GM21360 (cell line): ENCODE results near the gene SAC3D1.
"Not testable (repeated sequence)": the region's sequence is repeated elsewhere in the genome, so short reads cannot be mapped to it uniquely, and the experiment has no call there.

Source experiments
- ATAC-seq: cut with Tn5 transposase; IDR thresholded peaks from one replicate; pipeline ENCODE4 v1.9.1; 2021; ENCODE audit warnings: mild to moderate bottlenecking, moderate library complexity; ENCODE audit not compliant: unreplicated experiment

Gene SAC3D1

DNA sequence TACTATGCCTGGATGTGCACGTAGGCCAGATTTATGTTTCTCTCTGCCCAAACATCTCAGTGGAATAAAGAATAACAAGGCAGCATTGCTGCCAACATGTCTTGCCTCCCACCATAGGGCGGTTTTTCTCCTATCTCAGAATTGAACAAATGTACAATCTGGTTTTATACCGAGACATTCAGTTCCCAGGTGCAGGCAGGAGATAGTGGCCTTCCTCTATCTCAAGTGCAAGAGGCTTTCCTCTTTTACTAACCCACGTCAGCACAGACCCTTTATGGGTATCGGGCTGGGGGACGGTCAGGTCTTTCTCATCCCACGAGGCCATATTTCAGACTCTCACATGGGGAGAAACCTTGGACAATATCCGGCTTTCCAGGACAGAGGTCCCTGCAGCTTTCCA, 17.5 kb upstream of the SAC3D1 start:
- not testable (repeated sequence) for ATAC-seq

DNA sequence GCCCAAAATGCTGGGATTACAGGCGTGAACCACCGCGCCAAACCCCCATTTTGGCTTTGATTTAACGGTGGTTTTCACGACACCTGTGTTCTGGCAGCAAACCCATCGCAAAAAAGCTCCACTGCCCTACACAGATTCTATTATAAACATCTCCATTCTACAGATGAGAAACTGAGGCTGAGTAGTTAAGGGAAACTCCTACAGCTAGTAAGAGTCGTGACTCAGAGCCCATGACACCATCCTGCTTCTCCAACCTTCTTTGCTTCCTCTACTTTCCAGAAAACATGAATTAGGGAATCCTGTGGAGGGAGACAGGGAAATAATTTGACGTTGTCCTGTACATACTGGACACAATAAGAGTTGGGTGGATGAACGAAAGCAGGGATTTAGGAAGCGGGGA, 14.2 kb upstream of the SAC3D1 start:
- no peak for ATAC-seq

DNA sequence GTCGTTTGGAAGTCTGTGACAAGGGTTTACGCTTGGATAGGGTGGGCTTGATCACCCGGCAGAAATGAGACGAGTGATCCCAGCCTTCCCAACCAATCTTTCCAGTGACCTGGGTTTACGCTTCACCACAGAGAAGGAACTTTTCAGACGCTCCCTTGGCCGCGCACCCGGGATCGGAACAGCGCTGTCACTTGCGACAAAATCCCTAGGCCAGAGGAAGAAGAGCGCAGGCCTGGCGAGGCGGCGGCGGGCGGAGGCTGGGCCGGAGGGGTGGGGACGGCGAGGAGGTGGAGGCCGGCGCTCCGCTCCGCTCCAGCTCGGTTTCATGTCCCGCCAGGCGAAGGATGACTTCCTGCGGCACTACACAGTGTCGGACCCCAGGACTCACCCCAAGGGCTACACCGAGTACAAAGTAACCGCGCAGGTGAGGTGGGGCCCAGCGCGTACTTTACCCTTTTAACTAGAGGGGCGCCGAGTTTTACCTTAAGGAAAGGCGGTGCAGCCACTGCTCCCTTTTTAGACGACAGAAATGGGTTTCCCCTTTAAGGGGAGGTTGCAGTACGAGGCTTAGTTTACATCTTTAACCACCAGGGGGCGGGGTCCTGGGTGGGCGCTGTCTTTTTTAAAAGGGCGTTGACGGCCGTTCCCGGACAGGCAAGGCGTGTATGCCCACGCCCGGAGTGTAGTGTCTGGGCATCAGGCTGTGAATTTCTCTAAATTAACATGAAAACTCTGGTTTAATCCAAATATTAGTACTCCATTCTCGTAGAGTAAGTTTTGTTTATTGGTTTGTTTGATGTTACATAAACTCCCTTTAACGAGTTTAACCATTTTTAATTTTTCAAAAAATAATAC, 13.6 kb upstream of the SAC3D1 start, which contains the start of gene SNX15:
Gene SNX15 (plus strand): TSS at position 227 of the 855 bp plus-strand sequence. CDS start 99 bp downstream, at position 326.
- ATAC-seq = peak; percentile 84

DNA sequence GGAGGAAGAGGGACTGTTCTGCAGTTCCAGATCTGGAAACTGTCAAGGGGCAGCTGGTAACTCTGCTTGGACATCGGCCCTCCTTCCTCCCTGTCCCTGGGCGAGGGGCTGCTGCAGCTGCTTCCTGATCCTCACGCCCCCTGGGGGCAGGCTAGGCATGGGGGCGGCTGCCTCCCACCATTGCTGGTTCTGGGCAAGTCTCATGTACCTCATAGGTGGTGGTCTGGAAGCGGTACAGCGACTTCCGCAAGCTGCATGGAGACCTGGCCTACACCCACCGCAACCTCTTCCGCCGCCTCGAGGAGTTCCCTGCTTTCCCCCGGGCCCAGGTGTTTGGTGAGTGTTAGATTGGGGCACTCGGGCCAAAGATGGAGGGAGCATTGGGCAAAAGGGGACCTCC, 8.8 kb upstream of the SAC3D1 start:
- no peak for ATAC-seq

DNA sequence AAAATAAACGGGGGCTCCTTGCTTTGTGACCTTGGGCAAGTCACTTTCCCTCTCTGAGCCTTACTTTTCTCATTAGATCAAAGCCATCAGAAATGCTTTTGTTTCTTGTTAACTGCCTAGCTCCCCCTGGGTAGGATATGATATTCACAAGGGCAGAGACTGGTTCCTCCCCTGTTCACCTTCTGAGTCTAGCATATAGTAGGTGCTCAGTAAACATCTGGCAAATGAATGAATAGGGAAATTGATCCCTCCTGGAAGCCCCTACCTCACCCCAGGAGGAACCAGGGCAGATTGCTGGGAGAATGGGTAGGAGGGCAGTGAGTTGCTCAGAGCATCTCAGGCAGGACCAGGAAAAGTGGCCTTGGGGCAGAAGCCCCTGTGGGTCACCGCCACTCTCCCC, 6.6 kb upstream of the SAC3D1 start:
- no peak for ATAC-seq

DNA sequence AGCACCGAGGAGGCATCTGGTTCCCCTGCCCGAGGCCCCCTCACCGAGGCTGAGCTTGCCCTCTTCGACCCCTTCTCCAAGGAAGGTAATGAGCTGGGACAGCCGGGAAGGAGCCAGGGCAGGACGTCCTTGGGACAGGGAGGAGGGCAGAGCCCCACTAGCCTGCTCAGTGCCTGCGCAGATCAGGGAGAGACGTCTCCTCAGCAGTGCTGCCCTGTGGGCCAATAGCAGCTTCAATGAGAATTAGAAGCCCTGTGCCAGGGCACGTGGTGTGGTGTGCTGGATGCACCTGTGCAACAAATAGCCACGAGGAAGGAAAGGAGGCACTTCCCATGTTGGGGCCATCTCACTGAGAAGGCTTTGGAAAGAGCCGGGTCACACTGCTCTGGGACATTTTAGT, 5.4 kb upstream of the SAC3D1 start:
- ATAC-seq = no peak

DNA sequence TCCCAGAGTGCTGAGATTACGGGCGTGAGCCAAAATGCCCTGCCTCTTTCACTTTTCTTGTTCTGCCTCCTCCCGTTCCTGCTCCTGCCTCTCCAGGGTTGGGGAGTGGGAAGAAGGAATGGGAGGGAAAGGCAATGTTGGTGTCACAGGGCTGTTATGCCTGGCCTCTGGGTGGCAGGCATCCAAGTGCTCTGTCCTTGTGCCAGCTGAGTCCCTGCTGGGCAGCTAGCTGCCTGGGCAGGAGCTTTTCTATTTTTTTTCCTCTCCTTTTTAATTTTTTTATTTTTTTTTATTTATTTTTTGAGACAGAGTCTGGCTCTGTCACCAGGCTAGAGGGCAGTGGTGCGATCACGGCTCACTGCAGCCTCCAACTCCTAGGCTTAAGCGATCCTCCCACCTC, 4.1 kb upstream of the SAC3D1 start:
- no peak for ATAC-seq

DNA sequence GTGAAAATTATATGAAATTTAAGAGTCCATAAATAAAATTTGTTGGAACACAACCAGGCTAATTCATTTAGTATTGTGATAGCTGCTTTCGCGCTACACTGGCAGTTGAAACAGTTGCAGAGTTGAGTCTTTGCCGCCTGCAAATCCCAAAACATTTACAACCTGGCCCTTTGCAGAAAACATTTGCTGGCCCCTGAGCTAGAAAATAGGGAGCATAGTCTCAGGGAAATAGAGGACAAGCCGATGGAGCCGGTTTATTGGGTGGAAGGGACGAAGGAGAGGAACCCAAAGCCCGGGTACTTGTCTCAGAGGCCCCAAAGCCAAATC, 527 bp upstream of the SAC3D1 start:
- ATAC-seq = no peak

DNA sequence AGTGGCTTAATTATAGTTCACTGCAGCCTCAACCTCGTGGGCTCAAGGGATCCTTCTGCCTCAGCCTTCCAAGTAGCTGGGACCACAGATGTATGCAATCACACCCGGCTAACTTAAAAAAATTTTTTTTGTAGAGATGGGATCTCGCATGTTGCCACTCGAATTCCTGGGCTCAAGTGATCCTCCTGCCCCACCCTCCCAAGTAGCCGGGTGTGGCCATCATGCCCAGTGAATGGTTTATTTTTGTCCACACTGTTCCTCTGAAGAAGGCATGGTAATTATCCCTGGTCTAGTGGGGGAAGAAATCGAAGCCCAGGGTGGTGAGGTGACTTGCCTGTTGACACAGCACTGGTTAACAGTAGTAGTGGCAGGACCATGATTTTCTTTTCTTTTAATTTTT, 1.9 kb downstream of the SAC3D1 start:
- ATAC-seq = no peak

DNA sequence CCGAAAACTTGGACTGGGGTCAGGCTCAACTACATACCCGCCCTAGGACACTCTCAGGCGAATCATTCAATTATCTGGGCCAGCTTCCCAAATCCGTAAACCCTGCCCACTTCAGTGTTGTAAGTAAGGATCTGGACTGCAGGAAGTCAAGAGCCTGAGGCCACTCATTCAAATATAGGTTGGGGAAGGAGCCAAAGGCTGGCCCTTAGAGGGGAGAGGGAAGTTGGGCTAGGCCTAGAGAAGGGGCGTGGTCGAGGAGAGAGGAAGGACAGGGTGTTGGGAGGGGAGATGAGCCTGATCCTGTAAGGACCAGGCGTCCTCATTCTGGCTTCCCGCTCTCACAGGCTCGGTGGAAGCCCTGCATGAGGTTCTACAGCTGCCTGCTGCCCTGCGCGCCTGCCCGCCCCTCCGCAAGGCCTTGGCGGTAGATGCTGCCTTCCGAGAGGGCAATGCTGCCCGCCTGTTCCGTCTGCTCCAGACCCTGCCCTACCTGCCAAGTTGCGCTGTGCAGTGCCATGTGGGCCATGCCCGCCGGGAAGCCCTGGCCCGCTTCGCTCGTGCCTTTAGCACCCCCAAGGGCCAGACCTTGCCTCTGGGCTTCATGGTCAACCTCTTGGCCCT, 3.0 kb downstream of the SAC3D1 start:
- no peak for ATAC-seq

DNA sequence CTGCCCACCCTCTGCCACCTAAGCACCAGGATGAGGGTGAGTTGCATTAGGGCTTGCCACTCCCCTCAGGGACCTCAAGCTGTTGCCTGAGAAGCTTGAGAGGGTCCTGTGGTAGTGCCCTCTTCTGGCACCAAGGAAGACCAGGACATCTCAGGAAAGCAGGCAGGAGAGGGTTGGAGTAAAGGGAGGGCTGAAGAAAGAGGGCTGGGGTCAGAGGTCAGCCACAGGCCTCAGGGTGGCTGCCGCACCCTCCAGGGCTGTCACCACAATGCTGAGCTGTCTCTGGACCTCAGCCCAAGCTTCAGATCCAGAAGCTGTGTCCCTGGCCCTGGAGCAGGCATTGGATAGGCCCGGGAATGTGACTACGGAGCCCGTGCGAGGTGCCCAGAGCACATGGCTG, 4.1 kb downstream of the SAC3D1 start:
- no peak for ATAC-seq

DNA sequence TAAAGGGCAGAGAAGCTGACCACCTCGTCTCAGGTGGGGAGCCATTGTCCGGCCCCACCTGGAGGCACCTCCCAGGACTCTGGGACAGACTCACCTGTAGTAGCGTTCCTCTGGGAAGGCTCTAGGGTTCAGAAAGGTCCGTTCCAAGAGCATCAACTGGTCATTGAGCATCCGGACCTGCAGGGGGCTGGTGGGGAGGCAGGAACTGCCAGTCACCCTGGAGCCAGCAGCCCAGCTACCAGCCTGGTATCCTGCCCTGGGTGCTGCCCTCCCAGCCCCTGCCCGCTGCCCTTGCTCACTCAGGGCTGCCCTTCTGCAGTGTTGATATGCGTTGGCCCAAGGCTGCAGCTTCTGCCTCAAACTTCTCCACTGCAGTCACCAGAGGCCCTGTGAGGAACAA, 4.7 kb downstream of the SAC3D1 start:
- no peak for ATAC-seq

DNA sequence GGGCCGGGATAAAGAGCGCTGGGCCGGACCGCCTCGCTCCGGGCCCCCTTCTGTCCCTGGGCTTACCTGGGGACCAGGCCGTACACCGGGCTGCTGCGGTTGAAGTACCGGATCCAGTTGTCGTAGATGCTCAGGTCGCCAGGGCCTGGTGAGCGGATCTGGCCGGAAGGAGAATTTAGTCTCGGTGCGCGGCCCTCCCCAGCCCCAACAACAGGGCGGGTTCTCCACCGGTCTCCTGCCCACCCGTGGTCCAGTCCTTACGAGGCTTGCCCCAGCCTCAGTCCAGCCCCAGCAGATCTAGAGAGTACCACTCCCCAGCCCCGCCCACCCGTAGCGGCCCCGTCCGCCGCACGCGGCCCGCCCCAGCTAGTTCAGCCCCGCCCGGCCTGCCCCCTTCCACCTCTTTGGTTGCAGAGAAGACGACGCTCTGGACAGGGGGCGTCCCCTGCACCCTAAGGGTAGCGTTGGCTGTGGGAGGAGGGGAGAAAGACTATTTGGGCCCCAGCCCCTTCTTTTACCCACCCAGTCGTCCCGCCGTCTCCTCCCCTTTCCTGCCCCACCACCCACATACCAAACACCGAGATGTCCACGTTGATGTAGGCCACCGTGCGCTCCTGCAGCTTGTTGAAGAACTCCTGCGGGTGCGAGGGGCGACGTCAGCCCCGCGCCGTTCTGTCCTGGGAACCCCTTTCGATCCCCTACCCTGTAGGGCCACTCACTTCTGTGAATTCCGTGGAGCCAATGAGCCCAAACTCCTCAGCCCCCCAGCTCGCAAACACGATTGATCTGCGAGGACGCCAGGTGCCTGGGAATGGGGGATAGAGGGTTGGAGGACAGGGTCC, 6.8 kb downstream of the SAC3D1 start:
- ATAC-seq = no peak

DNA sequence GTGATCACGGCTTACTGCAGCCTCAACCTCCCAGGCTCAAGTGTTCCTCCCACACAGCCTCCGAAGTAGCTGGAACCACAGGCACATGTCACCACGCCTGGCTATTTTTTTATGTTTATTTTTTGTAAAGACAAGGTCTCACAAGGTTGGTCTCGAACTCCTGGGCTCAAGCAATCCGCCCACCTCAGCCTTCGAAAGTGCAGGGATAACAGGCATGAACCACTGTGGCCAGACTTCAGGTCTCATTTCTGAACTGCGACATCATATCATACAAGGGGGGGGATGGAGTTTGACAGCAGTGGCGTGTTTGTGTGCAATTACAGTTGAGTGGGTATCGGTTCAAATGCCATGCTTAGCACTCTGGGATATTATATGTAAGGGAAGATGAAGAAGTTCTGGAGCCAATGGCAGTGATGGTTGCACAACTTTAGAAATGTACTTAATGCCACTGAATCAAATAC, 10.4 kb downstream of the SAC3D1 start:
- ATAC-seq = no peak

DNA sequence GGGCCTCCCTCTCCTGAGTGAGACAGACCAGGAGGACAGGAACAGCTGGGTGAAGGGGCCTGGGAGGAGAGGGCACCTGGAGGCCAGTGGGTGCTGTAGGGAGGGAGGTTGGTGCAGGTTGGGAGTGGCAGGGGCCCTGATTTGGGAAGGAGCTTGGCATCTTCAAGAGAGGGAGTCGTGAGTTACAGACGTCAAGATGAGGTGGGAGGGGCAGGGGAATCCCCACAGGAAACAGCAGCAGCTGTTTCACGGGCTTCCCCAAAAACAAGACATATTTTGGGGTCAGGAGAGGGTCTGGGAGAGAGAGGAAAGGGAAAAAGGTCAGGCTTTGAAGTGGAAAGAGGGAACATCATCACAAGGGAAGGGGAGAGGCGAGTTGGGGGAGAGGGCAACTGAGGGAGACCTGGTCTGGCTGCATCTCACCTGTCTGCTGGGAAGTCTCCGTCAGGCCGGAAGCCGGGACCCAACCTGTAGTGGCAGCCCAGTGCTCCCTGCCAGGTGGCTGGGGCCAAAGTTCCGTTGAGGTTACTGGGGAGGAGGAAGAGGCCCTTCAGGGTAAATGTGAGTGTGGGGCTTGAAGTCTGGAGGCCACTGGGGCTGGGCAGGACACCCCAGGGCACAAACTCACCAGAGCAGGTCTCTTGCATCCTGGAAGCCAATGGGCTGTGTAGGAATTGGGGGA, 13.0 kb downstream of the SAC3D1 start:
- no peak for ATAC-seq

DNA sequence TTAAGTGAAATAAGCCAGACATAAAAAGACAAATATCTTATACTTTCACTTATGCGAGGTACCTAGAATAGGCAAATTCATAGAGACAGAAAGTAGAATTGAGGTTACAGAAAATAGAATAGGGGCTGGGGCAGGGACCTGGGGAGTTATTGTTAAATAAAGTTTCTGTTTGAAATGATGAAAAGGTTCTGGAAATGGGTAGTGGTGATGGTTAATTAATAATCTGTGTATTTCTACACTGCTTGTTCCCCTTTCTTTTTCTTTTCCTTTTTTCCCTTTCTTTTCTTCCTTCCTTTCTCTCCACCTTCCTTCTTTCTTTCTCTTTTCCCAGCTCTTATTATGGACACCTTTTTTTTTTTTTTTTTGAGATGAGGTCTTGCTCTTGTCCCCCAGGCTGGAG, 14.5 kb downstream of the SAC3D1 start:
- no peak for ATAC-seq

DNA sequence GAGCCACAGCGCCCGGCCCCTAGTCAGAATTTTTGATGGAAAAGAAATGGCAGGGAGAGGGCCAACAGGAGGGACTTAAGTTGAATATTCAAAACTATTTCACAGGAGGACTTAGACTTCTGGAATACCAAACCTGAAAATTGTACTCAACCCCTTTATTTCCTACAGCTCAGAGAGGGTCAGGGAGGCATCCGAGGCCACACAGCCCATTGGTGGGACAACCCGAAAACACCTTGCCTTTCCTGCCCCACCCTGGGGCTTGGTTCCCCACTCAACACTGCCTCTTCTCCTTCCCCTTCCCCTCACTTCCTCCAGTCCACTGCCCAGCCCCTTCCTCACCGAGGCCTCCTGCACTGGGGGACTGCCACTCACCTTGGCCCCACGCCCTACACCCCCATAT, 16.0 kb downstream of the SAC3D1 start:
- ATAC-seq = no peak

DNA sequence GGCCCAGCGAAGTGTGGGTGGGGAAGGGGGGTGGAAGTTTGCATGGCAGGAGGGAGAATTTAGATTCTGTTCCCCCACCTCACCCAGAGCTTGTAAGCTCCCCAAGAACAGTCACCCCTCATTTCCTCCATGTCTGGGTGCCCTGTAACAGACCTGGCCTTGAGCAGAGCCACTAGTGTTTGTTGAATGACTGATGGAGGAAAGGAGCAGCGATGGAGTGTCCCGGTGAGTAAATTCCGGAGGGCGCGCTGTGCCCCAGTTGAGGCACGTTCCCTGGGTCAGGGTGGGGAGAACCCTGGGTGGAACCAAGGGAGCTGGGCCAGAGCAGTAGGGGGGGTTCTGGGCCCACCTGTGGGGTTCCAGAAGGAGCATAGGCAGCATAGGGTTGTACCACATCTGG, 16.5 kb downstream of the SAC3D1 start:
- ATAC-seq = no peak

DNA sequence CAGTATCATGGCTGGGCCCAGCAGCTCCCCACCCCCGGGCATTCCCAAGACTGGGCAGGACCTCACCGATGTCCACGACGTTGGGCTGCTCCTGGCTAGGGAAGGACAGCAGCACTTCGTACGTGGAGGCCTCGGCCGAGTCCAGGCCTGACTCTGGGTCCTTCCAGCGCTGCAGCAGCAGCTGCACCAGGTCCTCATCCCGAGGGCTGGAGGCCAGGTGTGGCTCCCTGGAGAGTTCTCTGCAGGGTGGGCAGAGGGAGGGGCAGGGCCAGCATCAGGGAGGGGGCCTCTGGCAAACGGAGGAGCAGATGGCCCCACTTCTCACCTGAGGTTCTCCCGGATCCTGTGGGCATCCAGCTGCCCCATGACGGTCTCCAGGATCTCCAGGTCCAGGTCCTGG, 17.0 kb downstream of the SAC3D1 start:
- ATAC-seq = no peak

DNA sequence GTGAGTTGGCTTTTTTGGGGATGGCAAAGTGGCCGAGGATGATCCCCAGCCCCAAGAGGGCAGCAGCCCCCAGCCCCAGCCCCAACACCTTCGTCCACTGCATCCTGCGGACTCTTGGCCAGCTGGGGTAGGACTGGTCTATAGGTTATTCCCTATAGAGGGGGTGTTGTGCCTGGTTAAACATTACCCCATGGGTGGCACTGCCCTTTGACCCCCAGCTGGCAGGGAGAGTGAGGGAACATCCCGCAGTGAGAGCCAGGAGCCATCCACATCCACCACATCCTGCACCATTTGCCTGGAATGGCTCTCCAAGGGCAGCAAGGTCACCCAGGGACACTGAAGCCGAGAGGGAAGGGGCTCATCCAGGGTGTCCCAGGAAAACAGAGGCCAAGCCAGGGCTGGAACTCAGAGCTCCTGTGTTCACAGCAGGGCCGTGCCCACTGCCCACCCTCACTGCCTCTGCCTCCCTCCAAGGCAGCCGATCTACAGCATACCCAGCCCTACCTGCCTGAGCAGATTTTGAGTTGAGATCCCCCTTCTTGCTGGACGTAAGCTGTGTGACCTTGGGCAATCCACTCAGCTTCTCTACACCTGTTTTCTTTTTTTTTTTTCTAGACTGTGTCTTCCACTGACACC, 17.5 kb downstream of the SAC3D1 start, which contains the start of gene NAALADL1:
Gene NAALADL1 (minus strand): TSS at position 135 of the 636 bp plus-strand sequence. CDS start 32 bp downstream, at position 103.
- ATAC-seq = no peak
